ENCODE results near the gene RNF152. TPM values are rescaled to one million over a fixed set of nuclear protein-coding genes. Genes with fewer than 3 reads are reported as not detected.

The RNF152 gene
- total RNA-seq, 4 donors from 2014 or later, result 6.8 to 23.1 (median 15.9) TPM

GRCh38 chr18:61883547-61883946 is 9.3 kb downstream of the RNF152 start:
- TF ChIP-seq POLR2A (IDR thresholded peaks at IDR 0.05) (no peak), CTCF (IDR thresholded peaks at IDR 0.05) (no peak)
- no peak overlapping the region for H3K4me3 ChIP-seq
- H3K27me3 ChIP-seq, result no peaks in the 10 kb centered on the region
- intact Hi-C loops (cut with DNase I), result no loop called here
- peaks cover 0 to 35% (median 0%) of the 10 kb centered on the region in 3 donors for H3K36me3 ChIP-seq
- WGBS, 2 donors, result 77 to 82% methylated on average over 2 of the region's 2 CpGs
- no peak for DNase-seq
- peaks cover 0 to 17% (median 0%) of the 10 kb centered on the region in 3 donors for H3K4me1 ChIP-seq
- no peak overlapping the region for H3K27ac ChIP-seq
- no peaks in the 10 kb centered on the region for H3K9me3 ChIP-seq

DNA sequence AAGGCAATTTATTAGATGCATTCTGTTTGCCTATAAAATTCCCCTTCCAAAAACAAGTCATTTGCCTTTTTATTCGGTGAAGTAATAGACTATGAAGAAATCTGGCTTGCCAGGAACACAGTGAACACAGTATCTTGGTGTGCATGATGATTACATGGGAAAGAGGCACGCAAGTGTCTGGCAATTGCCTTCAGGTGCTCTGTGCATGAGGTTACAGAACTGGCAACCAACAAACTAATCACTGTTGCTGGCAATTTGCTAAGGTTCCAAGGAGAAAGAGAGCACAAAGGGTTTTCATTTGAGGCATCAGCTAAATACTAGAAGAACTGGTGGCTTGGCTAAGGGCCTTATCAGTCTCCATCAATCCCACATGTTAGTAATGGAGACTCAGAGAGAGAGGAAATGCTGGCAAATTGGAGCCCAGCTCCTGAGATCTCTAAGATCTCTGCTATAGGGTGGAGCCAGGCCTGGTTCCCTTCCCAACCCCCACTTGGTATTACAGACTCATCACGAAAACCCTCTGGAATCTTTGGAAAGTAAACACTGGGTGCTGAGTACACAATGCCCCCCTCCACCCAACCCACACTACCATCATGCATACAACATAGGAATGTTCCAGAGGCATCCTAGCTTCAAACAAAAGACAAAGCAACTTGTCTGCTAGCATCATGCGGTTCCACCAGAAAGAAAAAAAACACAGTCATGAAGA is 10.4 kb downstream of the RNF152 start:
- no peak for TF ChIP-seq POLR2A (IDR thresholded peaks at IDR 0.05)
- TF ChIP-seq CTCF (IDR thresholded peaks at IDR 0.05), result no peak
- no peak overlapping the region for H3K27ac ChIP-seq
- peaks cover 0 to 35% (median 0%) of the 10 kb centered on the region in 3 donors for H3K36me3 ChIP-seq
- H3K9me3 ChIP-seq, result no peaks in the 10 kb centered on the region
- H3K27me3 ChIP-seq, result no peaks in the 10 kb centered on the region
- H3K4me1 ChIP-seq, result peaks cover 0 to 8% (median 0%) of the 10 kb centered on the region in 3 donors
- no peak for DNase-seq
- no peak overlapping the region for H3K4me3 ChIP-seq
- intact Hi-C loops (cut with DNase I), result no loop called here
- WGBS, 2 donors, result 73 to 96% methylated on average over 3 to 4 of the region's 4 CpGs

- no peaks in the 10 kb centered on the region for H3K27me3 ChIP-seq
- no peaks in the 10 kb centered on the region for H3K9me3 ChIP-seq
- H3K4me3 ChIP-seq, result no peak overlapping the region
- no peak for DNase-seq
- intact Hi-C loops (cut with DNase I), result no loop called here
- WGBS, 2 donors, result 94% methylated on average over 4 of the region's 4 CpGs
- H3K36me3 ChIP-seq, result peaks cover 0 to 13% (median 0%) of the 10 kb centered on the region in 3 donors
- H3K27ac ChIP-seq, result no peak overlapping the region
- TF ChIP-seq POLR2A (IDR thresholded peaks at IDR 0.05) (no peak), CTCF (IDR thresholded peaks at IDR 0.05) (no peak)
- no peaks in the 10 kb centered on the region for H3K4me1 ChIP-seq
Observed at GRCh38 chr18:61876899-61877298, 15.9 kb downstream of the RNF152 start.

DNA sequence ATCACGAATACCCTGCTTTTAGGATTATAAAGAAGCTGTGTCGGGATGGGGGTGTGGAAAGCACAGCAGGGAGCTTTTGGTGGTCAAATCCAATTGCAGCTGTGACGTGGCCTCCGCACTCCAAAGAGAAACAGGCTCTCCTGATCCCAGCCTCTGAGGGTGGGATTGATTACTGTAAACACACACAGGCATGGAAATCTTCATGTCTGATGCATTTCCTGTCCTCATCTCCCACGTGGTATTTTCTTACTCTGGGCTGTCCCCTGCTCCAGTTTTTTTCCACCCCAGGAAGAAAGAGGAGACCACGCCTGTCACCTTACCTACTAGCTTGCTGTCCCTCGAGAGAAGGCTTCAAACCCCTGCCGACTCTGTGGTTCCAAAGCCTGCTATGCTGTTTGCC is 22.7 kb downstream of the RNF152 start:
- intact Hi-C loops (cut with DNase I), result no loop called here
- Histone ChIP-seq H3K27me3 (no peaks in the 10 kb centered on the region), H3K27ac (peak overlapping the region in 1 of 4 donors; percentile 2), H3K36me3 (peaks cover 0 to 4% (median 0%) of the 10 kb centered on the region in 3 donors), H3K4me3 (no peak overlapping the region), H3K4me1 (peaks cover 0 to 9% (median 0%) of the 10 kb centered on the region in 3 donors), H3K9me3 (no peaks in the 10 kb centered on the region)
- no peak for TF ChIP-seq CTCF (IDR thresholded peaks at IDR 0.05)
- TF ChIP-seq POLR2A (IDR thresholded peaks at IDR 0.05), result no peak
- DNase-seq, result no peak
- WGBS, 2 donors, result 60 to 70% methylated on average over 7 to 8 of the region's 8 CpGs

DNA sequence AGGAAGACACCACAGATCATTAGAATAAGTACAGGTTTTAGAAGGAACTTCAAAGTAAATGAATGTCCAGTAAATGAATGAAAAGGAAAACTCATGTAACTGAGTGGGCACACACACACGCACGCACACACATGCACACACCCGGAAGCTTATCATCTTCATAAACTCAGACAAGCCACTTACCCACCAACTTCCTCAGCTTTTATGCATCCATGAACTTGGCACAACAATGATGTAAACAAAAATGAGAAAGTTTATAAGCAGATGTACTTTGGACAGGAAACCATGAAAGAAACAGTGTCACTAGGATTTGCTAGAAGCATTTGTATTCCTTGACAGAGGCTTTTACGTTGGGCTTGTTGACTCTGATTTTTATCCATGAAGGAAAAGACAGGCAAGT is 23.2 kb downstream of the RNF152 start:
- TF ChIP-seq POLR2A (IDR thresholded peaks at IDR 0.05) (no peak), CTCF (IDR thresholded peaks at IDR 0.05) (no peak)
- Histone ChIP-seq H3K27me3 (no peaks in the 10 kb centered on the region), H3K4me3 (no peak overlapping the region), H3K36me3 (peaks cover 0 to 4% (median 0%) of the 10 kb centered on the region in 3 donors), H3K4me1 (peaks cover 0 to 9% (median 0%) of the 10 kb centered on the region in 3 donors), H3K27ac (no peak overlapping the region), H3K9me3 (no peaks in the 10 kb centered on the region)
- no peak for DNase-seq
- intact Hi-C loops (cut with DNase I), result no loop called here
- 66 to 79% methylated on average over 4 of the region's 4 CpGs for WGBS, 2 donors

Data from esophagus squamous epithelium (tissue), 5 donors.